Adrenal gland (tissue), 12 donors: ENCODE measurements around the gene VAPB. TPM values are rescaled to one million over a fixed set of nuclear protein-coding genes. Genes with fewer than 3 reads are reported as not detected.

Experiments
- DNase-seq, 7 donors: peaks; one replicate each; pipeline ENCODE4 v3.0.0-alpha.2; 2019 to 2020
- H3K27ac ChIP-seq, 5 donors: fragments of 200-600 bp; sonication (generic) in 4 of 5; 1 replicate in 3 of 5; 2 replicates in 2 of 5; pipeline versions ENCODE4 v1.5.1 to v1.8.0; 2016 to 2020; ENCODE audit warnings: mild to moderate bottlenecking in 1 of 5
- H3K27me3 ChIP-seq: fragments of 200-600 bp; 2 replicates; pipeline ENCODE4 v1.8.0; 2021
- H3K36me3 ChIP-seq, 2 donors: fragments of 200-600 bp; replicated peaks in 1 of 2; 1 replicate in 1 of 2; 2 replicates in 1 of 2; pipeline versions ENCODE4 v1.5.1 to v1.8.0; 2018 to 2022
- H3K4me1 ChIP-seq, 2 donors: fragments of 200-600 bp; replicated peaks in 1 of 2; 1 replicate in 1 of 2; 2 replicates in 1 of 2; pipeline versions ENCODE4 v1.5.1 to v1.8.0; 2018 to 2021
- H3K4me3 ChIP-seq, 4 donors: fragments of 200-600 bp; sonication (generic) in 3 of 4; one replicate each; pipeline ENCODE4 v1.5.1; 2016 to 2018
- H3K9me3 ChIP-seq, 3 donors: fragments of 200-600 bp; sonication (generic) in 1 of 3; replicated peaks in 1 of 3; 1 replicate in 2 of 3; 2 replicates in 1 of 3; pipeline versions ENCODE4 v1.5.1 to v1.8.0; 2016 to 2021
- POLR2A ChIP-seq, 2 donors: fragments of 450-650 bp; IDR thresholded peaks; one replicate each; pipeline ENCODE4 v1.6.1; 2017; ENCODE audit warnings: antibody characterized with exemption in 2 of 2, mild to moderate bottlenecking in 2 of 2, moderate library complexity in 1 of 2
- WGBS, 4 donors: extraction: QIAGEN DNeasy Blood & Tissue Kit in 2 of 4; methylation state at CpG; one replicate each; pipeline versions ENCODE4 v1.1.5 to v1.1.7; 2013 to 2017; 5-methylcytosine and 5-hydroxymethylcytosine counted together
- intact Hi-C, 2 donors: fragments of 100-400 bp; cut with DNase I; formaldehyde crosslinking; loops; one replicate each; pipeline versions ENCODE4 v1.14.1 to v1.15.0; 2022 to 2023
- polyA plus RNA-seq, 3 donors: library from polyadenylated mRNA; stranded (reverse); fragments of 200-250 nt in 2 of 3; fragments of 350-450 nt in 1 of 3; fragmentation: Illumina TruSeq in 1 of 3; extraction: RNeasy Lipid Tissue Mini Kit (QIAGEN cat#74804) in 1 of 3; gene quantifications; one replicate each; pipeline ENCODE4 v1.2.3, GENCODE V29; 2013 to 2014
- total RNA-seq, 9 donors: library from RNA; depleted of rRNA in 4 of 9; stranded (reverse); fragments of >200 nt in 4 of 9; fragments of 120-200 nt in 1 of 9; fragmentation: NEBNext Ultra II Directional in 1 of 9; extraction: Animal tissue kit (Norgen Biotek cat#: 25700) in 1 of 9; gene quantifications; one replicate each; pipeline versions ENCODE4 v1.1.0 to v1.2.4, GENCODE V29; 2013 to 2023
- TF ChIP-seq, protein P1 (sequence below), 6 experiments: fragments of 450-650 bp in 4 of 6; fragments of 200-600 bp in 2 of 6; sonication (generic) in 1 of 6; IDR thresholded peaks; 1 replicate in 5 of 6; 2 replicates in 1 of 6; pipeline versions ENCODE4 v1.5.1 to v1.8.0; 2016 to 2021; ENCODE audit warnings: antibody characterized with exemption in 6 of 6, mild to moderate bottlenecking in 2 of 6, moderate library complexity in 1 of 6
- donor health status: healthy with polysubstance abuse.
- donor health status: Bipolar disorder and iron deficiency.
- donor health status: DM: yes; HTN: yes; CAD: no.
- donor health status: DM: no; HTN: no; CAD: no.
- donor health status: DM: no; HTN: no; CAD: no.
- donor health status: DM: yes; HTN: yes; CAD: no.

Gene VAPB
- total and polyA plus RNA-seq, 12 donors, result 24.6 to 162 (median 40.3) TPM

DNA sequence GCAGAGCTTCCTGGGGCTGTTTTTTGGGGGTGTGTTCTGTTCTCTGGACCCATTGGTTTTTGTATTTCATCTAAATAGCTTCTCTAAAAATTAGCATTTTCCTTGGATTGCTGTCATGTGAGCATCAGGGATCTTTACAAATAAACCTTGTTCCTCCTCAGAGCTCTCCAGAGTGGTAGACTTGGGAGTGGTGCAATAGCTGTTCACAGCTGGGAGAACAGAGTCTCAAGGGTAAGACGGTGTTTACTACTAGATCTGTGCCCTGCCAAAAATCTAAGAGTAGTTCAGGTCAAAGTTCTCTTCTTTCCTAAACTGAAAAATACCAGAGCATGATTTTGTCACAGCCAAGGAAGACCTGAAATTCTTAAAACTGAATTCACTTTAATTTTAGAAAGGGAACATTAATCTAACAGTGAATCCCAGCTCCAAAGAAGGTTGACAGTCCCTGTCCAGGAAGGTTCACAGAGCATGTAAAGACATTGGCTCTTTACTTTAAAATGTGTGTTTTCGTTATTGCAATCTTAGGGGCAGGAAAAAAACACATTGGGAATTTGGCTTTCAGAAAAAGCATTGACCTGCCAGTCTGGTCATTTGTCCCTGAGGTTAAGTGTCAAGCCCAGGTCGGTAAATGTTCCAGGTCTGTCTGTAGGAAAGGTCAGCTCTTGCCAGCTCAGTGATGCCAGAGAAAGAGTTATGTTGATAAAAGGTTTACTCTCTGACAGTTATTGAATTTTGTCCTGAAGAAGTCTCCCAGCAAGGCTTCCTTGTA lies 43.3 kb downstream of the VAPB start:
- Histone ChIP-seq H3K36me3 (no peaks in the 10 kb centered on the region), H3K9me3 (no peaks in the 10 kb centered on the region), H3K27ac (peak overlapping the region in 1 of 5 donors; percentile 45), H3K4me1 (peaks cover 22 to 34% of the 10 kb centered on the region in 2 donors), H3K4me3 (no peak overlapping the region), H3K27me3 (no peaks in the 10 kb centered on the region)
- no peak for TF ChIP-seq POLR2A (IDR thresholded peaks at IDR 0.05)
- intact Hi-C loops, result no loop called here
- WGBS, 4 donors, result 24 to 54% (median 39%) methylated on average over 3 of the region's 3 CpGs
- DNase-seq, result no peak

DNA sequence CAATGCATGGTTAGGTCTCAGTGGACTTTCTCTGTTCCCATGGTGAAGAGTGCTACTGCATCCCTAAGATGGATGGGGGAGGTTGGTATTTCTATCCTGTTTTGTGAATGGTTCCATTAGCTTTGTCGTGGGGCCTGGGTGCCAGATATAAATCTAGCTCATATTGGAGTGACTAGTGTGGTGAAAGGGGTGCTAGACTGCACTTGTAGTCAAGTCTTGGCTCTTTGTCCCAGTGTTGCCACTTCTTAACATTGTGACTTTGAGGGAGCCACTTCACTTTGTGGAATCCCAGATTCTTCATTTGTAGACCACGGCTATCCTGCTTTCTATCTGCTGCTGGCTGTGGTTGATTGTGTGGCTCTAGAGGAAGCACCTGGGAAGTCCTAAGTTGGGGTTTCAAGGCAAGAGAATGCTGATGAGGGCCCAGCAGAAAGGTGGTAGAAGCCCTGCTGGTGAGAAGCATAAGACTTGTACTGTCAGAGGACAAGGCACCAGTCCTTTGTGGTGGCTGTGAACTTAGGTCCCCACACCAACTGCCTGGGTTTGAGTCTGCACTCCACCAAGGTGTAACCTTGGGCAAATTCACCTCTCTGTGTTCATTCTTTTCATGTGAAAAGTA lies 44.1 kb downstream of the VAPB start:
- TF ChIP-seq, protein P1, sequence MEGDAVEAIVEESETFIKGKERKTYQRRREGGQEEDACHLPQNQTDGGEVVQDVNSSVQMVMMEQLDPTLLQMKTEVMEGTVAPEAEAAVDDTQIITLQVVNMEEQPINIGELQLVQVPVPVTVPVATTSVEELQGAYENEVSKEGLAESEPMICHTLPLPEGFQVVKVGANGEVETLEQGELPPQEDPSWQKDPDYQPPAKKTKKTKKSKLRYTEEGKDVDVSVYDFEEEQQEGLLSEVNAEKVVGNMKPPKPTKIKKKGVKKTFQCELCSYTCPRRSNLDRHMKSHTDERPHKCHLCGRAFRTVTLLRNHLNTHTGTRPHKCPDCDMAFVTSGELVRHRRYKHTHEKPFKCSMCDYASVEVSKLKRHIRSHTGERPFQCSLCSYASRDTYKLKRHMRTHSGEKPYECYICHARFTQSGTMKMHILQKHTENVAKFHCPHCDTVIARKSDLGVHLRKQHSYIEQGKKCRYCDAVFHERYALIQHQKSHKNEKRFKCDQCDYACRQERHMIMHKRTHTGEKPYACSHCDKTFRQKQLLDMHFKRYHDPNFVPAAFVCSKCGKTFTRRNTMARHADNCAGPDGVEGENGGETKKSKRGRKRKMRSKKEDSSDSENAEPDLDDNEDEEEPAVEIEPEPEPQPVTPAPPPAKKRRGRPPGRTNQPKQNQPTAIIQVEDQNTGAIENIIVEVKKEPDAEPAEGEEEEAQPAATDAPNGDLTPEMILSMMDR (IDR thresholded peaks at IDR 0.05), result no peak
- no peak for TF ChIP-seq POLR2A (IDR thresholded peaks at IDR 0.05)
- Histone ChIP-seq H3K36me3 (no peaks in the 10 kb centered on the region), H3K4me3 (no peak overlapping the region), H3K4me1 (peaks cover 22 to 34% of the 10 kb centered on the region in 2 donors), H3K27ac (peak overlapping the region in 3 of 5 donors; percentile 15 to 45 (median 31)), H3K9me3 (no peaks in the 10 kb centered on the region), H3K27me3 (no peaks in the 10 kb centered on the region)
- WGBS, 4 donors, result 86 to 94% (median 91%) methylated on average over 2 of the region's 2 CpGs
- intact Hi-C loops, result no loop called here
- no peak for DNase-seq

DNA sequence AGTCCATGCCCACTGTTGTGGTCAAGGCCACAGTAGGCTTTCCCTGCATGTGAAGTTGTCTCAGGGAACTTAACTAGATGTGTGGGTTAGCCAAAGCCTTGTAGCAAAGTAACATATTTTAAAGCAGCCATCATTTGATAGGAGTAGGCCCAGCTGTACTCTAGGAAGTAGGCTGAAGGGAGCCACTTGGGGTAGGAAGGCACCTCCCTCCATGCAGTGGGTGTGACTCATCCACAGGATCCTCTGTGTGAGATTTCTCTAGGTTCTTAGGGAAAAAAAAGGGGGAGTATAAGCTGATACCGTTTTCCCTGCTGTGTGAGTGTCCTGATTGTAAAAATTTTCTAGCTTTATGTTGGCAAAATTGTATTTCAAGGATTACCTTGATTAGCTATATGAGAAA lies 44.7 kb downstream of the VAPB start:
- Histone ChIP-seq H3K27ac (peak overlapping the region in 3 of 5 donors; percentile 15 to 45 (median 31)), H3K36me3 (no peaks in the 10 kb centered on the region), H3K27me3 (no peaks in the 10 kb centered on the region), H3K9me3 (no peaks in the 10 kb centered on the region), H3K4me1 (peaks cover 22 to 34% of the 10 kb centered on the region in 2 donors), H3K4me3 (no peak overlapping the region)
- intact Hi-C loops, result no loop called here
- TF ChIP-seq, protein P1 (IDR thresholded peaks at IDR 0.05), result no peak
- no peak for TF ChIP-seq POLR2A (IDR thresholded peaks at IDR 0.05)
- WGBS, 4 donors, result 31 to 55% (median 45%) methylated on average over 1 of the region's 1 CpG
- peak in 5 of 7 donors; percentile 36 to 48 (median 44) for DNase-seq

DNA sequence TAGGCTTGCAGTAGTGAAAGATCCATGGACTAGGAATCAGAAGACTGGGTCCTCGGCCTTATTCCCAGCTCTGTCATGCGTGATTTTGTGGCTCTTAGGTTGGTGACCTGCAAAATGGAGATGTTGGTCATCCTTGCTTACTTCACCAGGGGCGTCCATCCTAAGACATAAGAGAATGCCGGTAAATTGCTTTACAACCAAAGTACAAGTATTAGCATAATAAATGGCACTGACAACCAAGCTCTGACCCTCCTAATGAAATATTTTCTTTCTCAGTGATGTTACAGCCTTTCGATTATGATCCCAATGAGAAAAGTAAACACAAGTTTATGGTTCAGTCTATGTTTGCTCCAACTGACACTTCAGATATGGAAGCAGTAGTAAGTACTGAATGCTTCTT lies 45.3 kb downstream of the VAPB start:
- WGBS, 4 donors, result 92 to 96% (median 94%) methylated on average over 5 of the region's 5 CpGs
- TF ChIP-seq, protein P1 (IDR thresholded peaks at IDR 0.05), result no peak
- TF ChIP-seq POLR2A (IDR thresholded peaks at IDR 0.05), result no peak
- intact Hi-C loops, result no loop called here
- Histone ChIP-seq H3K36me3 (no peaks in the 10 kb centered on the region), H3K4me3 (no peak overlapping the region), H3K9me3 (no peaks in the 10 kb centered on the region), H3K4me1 (peaks cover 22 to 39% of the 10 kb centered on the region in 2 donors), H3K27me3 (no peaks in the 10 kb centered on the region), H3K27ac (peak overlapping the region in 1 of 5 donors; percentile 31)
- DNase-seq, result no peak
